Keratinocyte (primary cell): ENCODE results near the gene C1orf87. TPM values are rescaled to one million over a fixed set of nuclear protein-coding genes. Genes with fewer than 3 reads are reported as not detected.

Source experiments
- DNase-seq: peaks from one replicate; pipeline ENCODE4 v3.0.0-alpha.2; 2011; ENCODE audit warnings: low read depth, missing footprints, low spot score
- FAIRE-seq: peaks from 2 replicates; lab custom pipeline; 2011; peaks lifted over from hg19 to GRCh38; lab: Jason Lieb, UNC
- H2AFZ ChIP-seq: 2 replicates; pipeline ENCODE4 v1.6.0; 2012; ENCODE audit warnings: low read length, control low read depth, inconsistent platforms; ENCODE audit not compliant: control insufficient read depth
- H3K27ac ChIP-seq: 2 replicates; pipeline ENCODE4 v1.5.1; 2011; ENCODE audit warnings: low read length; ENCODE audit not compliant: control insufficient read depth, insufficient read depth
- H3K27me3 ChIP-seq: 3 replicates; pipeline ENCODE4 v1.6.0; 2011; ENCODE audit warnings: low read length; ENCODE audit not compliant: control insufficient read depth, insufficient read depth; ENCODE audit errors: extremely low read depth
- H3K36me3 ChIP-seq, 2 experiments: 2 replicates in 1 of 2; 3 replicates in 1 of 2; pipeline ENCODE4 v1.5.1; 2011; ENCODE audit warnings: low read length in 2 of 2, mild to moderate bottlenecking in 1 of 2; ENCODE audit not compliant: control insufficient read depth in 2 of 2, insufficient read depth in 2 of 2; ENCODE audit errors: extremely low read depth in 1 of 2
- H3K4me1 ChIP-seq: 3 replicates; pipeline ENCODE4 v1.5.1; 2011; ENCODE audit warnings: low read length; ENCODE audit not compliant: control insufficient read depth, insufficient read depth; ENCODE audit errors: extremely low read depth
- H3K4me2 ChIP-seq: 3 replicates; pipeline ENCODE4 v1.6.0; 2011; ENCODE audit warnings: low read depth, low read length; ENCODE audit not compliant: control insufficient read depth, insufficient read depth; ENCODE audit errors: extremely low read depth
- H3K4me3 ChIP-seq, 3 experiments: fragments of 200-600 bp in 1 of 3; sonication (generic) in 1 of 3; 2 replicates in 2 of 3; 3 replicates in 1 of 3; pipeline ENCODE4 v1.5.1; 2011 to 2016; ENCODE audit warnings: low read length in 3 of 3, mild to moderate bottlenecking in 3 of 3, control low read depth in 2 of 3, inconsistent platforms in 1 of 3, low read depth in 1 of 3, mixed read lengths in 1 of 3, mixed run types in 1 of 3, moderate library complexity in 1 of 3; ENCODE audit not compliant: control insufficient read depth in 2 of 3, insufficient read depth in 2 of 3; ENCODE audit errors: extremely low read depth in 1 of 3
- H3K79me2 ChIP-seq: 2 replicates; pipeline ENCODE4 v1.6.0; 2012; ENCODE audit warnings: low read length; ENCODE audit not compliant: control insufficient read depth, insufficient read depth
- H3K9ac ChIP-seq: 3 replicates; pipeline ENCODE4 v1.6.0; 2011; ENCODE audit warnings: low read length; ENCODE audit not compliant: control insufficient read depth, insufficient read depth; ENCODE audit errors: extremely low read depth
- H3K9me1 ChIP-seq: 3 replicates; pipeline ENCODE4 v1.6.0; 2011; ENCODE audit warnings: low read length; ENCODE audit not compliant: control insufficient read depth, insufficient read depth; ENCODE audit errors: extremely low read depth
- H3K9me3 ChIP-seq: 2 replicates; pipeline ENCODE4 v1.5.1; 2012; ENCODE audit warnings: low read depth, low read length; ENCODE audit not compliant: control insufficient read depth
- H4K20me1 ChIP-seq: 3 replicates; pipeline ENCODE4 v1.6.0; 2011; ENCODE audit warnings: low read length; ENCODE audit not compliant: control insufficient read depth, insufficient read depth; ENCODE audit errors: extremely low read depth
- CTCF ChIP-seq, 3 experiments: IDR thresholded peaks in 1 of 3; conservative IDR thresholded peaks in 1 of 3; optimal IDR thresholded peaks in 1 of 3; 2 replicates in 2 of 3; 3 replicates in 1 of 3; pipeline versions ENCODE3 to v1.5.1; 2011; ENCODE audit warnings: low read length in 3 of 3, mild to moderate bottlenecking in 3 of 3, moderate library complexity in 2 of 3, control low read depth in 1 of 3, inconsistent platforms in 1 of 3; ENCODE audit not compliant: insufficient read depth in 2 of 3; ENCODE audit errors: extremely low read depth in 1 of 3
- EZH2 ChIP-seq: IDR thresholded peaks from one replicate; pipeline ENCODE4 v1.6.1; 2012; ENCODE audit warnings: inconsistent platforms, mild to moderate bottlenecking, low read length, moderate library complexity
- dilution Hi-C: fragments of 300-500 bp; cut with MboI; formaldehyde crosslinking; loops from one replicate; pipeline ENCODE4 v1.7.0; 2020; ENCODE audit warnings: low sequenced_read_pairs; ENCODE audit not compliant: extremely low pct_ligation_motif_present
- polyA plus RNA-seq, 5 experiments: library from polyadenylated mRNA; depleted of rRNA in 3 of 5; stranded (reverse) in 3 of 5; stranded (forward) in 1 of 5; unstranded in 1 of 5; fragments of >200 nt; gene quantifications; 1 replicate in 1 of 5; 2 replicates in 3 of 5; 3 replicates in 1 of 5; pipeline versions ENCODE4 v1.2.1 to v1.2.3, GENCODE V29; 2011 to 2012; ENCODE audit warnings: missing spikeins in 2 of 5, low read depth in 1 of 5, low replicate concordance in 1 of 5

C1orf87 gene
- polyA plus RNA-seq, 1 donor (not counting 4 experiments of a cell fraction or from before 2014, with no cell fraction given) = not detected

- no peak for DNase-seq
- no peaks in the 10 kb centered on the region for H3K9me1 ChIP-seq
Measured at GRCh38 chr1:60059468-60059867, 14.1 kb downstream of the C1orf87 start.

GRCh38 chr1:60055336-60055735, 18.2 kb downstream of the C1orf87 start:
- Histone ChIP-seq H3K9me3 (no peaks in the 10 kb centered on the region), H3K4me2 (no peak overlapping the region), H4K20me1 (no peaks in the 10 kb centered on the region), H3K9ac (no peak overlapping the region), H3K4me1 (no peaks in the 10 kb centered on the region), H3K9me1 (no peaks in the 10 kb centered on the region), H3K27me3 (no peaks in the 10 kb centered on the region), H3K79me2 (no peaks in the 10 kb centered on the region), H3K4me3 (no peak overlapping the region), H3K27ac (no peak overlapping the region), H2AFZ (no peak overlapping the region), H3K36me3 (no peaks in the 10 kb centered on the region)
- dilution Hi-C loops = no loop called here
- FAIRE-seq (no peak), DNase-seq (no peak)
- no peak for TF ChIP-seq CTCF (optimal IDR thresholded peaks at IDR 0.05 in 1 of 3, IDR thresholded peaks at IDR 0.05 in 1 of 3, conservative IDR thresholded peaks at IDR 0.05 in 1 of 3; ENCODE audit: extremely low read depth in 1 of 3, insufficient read depth in 2 of 3, low read length in 3 of 3)
- TF ChIP-seq EZH2 = no peak

More at GRCh38 chr1:60059468-60059867, 14.1 kb downstream of the C1orf87 start:
- H2AFZ ChIP-seq = no peak overlapping the region
- no peak for TF ChIP-seq CTCF (optimal IDR thresholded peaks at IDR 0.05 in 1 of 3, IDR thresholded peaks at IDR 0.05 in 1 of 3, conservative IDR thresholded peaks at IDR 0.05 in 1 of 3; ENCODE audit: extremely low read depth in 1 of 3, insufficient read depth in 2 of 3, low read length in 3 of 3)
- no peak for TF ChIP-seq EZH2
- dilution Hi-C loops = no loop called here
- no peaks in the 10 kb centered on the region for H3K79me2 ChIP-seq
- H3K4me3 ChIP-seq = no peak overlapping the region
- H3K9me3 ChIP-seq = no peaks in the 10 kb centered on the region
- no peak overlapping the region for H3K27ac ChIP-seq
- no peak overlapping the region for H3K9ac ChIP-seq
- no peak overlapping the region for H3K4me2 ChIP-seq
- H3K4me1 ChIP-seq = no peaks in the 10 kb centered on the region
- FAIRE-seq = no peak
- H3K27me3 ChIP-seq = peaks cover 2% of the 10 kb centered on the region
- H4K20me1 ChIP-seq = no peaks in the 10 kb centered on the region
- no peaks in the 10 kb centered on the region for H3K36me3 ChIP-seq
